GM18505 (cell line): Measurements from ENCODE around the gene ITPA.

Source experiments
- ATAC-seq: cut with Tn5 transposase; IDR thresholded peaks from one replicate; pipeline ENCODE4 v1.9.1; 2021; ENCODE audit not compliant: unreplicated experiment
- POLR2A ChIP-seq: IDR thresholded peaks from 4 replicates; pipeline ENCODE4 v1.6.1; 2011; ENCODE audit warnings: borderline replicate concordance; ENCODE audit not compliant: insufficient read depth, insufficient read length; ENCODE audit errors: extremely low read depth

ITPA gene

GRCh38 chr20:3168079-3168828 lies 41.0 kb upstream of the ITPA start:
- ATAC-seq: no peak
- no peak for TF ChIP-seq POLR2A

- TF ChIP-seq POLR2A: no peak
- ATAC-seq: no peak
These were observed 40.3 kb upstream of the ITPA start for GRCh38 chr20:3168829-3169590.

GRCh38 chr20:3171391-3172125 lies 37.7 kb upstream of the ITPA start:
- ATAC-seq: no peak
- no peak for TF ChIP-seq POLR2A

- ATAC-seq: no peak
- no peak for TF ChIP-seq POLR2A
These were observed 37.0 kb upstream of the ITPA start for GRCh38 chr20:3172126-3172932.

DNA sequence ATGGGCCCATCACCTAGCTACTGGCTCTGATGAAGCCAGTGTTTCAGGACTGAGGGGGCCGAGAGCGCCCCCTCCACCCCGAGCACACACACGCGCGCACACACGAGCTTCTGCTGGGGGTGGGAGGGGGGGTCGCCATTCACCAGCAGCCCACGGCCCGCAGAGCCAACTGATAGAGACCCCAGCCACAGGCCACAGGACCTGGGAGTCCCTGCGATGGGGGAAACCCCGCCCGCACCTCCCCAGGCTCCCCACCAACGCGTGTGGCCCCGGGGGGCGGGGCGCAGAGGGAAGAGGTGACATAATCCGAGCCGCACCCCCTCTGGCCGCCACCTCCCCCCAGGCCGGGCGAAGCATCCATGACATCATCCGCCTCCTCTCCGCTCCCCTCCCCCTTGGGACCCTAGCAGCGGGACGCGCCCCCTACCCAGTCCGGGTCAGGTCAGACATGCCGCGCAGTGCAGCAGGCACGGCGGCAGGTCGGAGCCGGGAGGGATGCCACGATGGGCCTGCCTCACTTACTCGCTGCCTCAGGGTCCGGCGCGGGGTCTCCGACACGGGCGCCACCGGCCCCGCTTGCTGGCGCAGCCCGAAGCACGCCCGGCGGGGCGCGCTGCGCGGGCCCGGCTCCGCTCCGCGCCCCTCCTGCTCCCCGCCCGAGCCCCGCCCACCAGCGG lies 36.2 kb upstream of the ITPA start, which contains the start of gene LZTS3:
TSS of gene LZTS3 (minus strand) at position 617 of the 677 bp plus-strand sequence. CDS start 6,386 bp downstream, outside the sequence.
- no peak for TF ChIP-seq POLR2A
- peak; percentile 56 for ATAC-seq

- peak; percentile 85 for ATAC-seq
- no peak for TF ChIP-seq POLR2A
These were observed 35.5 kb upstream of the ITPA start for GRCh38 chr20:3173610-3174441.

DNA sequence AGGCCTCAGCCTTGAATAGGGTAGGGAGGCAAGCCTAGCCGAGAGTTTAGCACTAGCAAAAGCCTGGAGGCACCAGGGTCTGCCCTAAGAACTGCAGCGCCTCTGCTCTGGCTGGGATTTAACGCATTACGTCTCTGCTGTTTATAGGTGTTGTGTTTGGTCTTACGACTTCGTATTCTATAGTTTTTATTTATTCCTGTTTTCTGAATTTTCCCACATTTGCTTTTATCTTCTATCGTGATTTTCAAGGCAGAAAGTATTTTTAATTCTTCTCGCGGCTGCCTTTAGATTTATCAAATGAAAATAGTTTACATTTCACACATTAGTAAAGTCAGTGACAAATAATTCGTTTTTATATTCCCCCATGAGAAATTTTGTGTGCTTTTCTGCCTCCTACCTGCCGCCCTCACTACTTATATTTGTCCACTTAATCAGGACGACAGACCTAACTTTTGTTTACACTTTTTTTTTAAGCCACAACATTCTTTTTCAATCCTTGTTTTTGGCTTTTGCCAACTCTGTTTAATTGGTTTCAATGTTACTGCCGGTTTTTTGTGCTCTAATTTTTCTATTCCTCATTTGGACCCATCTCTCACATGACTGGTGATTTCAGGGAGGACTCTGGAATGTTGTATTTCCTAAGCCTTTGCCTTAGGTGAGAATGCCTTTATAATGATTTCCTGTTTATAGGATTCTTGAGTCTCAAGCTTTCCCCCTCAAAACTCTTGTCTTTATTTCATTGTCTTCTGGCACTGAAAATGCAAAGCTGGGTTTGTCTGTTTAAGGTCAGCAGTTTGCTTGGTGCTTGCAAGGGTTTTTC lies 34.6 kb upstream of the ITPA start:
- ATAC-seq: no peak
- no peak for TF ChIP-seq POLR2A

GRCh38 chr20:3175270-3175669 lies 34.0 kb upstream of the ITPA start:
- no peak for ATAC-seq
- no peak for TF ChIP-seq POLR2A

DNA sequence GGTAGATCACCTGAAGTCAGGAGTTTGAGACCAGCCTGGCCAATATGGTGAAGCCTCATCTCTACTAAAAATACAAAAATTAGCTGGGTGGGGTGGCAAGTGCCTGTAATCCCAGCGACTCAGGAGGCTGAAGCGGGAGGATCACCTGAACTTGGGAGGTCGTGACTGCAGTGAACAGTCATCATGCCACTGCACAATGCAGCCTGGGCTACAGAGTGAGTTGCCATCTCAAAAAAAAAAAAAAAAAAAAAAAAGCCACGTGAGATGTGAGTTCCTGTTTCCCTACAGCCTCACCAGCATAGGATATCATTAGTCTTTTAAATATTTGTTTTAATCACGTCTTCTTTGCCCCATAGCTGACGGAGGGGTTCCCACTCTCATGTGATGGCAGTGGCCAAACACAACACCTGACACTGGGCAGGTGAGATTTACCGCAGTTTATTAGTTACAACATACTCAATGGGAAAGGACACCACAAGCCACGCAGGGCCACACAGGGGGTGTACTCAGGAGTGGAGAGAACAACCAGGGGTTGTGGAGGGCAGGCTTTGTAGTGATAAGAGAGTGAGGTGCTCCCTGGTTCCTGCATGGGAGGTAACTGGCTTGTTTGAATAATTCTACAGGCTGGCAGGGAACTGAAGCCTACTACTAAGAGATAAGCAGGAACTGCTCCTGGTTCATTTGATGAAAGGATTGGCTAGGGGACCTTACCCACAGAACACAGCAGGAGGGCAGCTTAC lies 31.4 kb upstream of the ITPA start:
- no peak for TF ChIP-seq POLR2A
- ATAC-seq: no peak

DNA sequence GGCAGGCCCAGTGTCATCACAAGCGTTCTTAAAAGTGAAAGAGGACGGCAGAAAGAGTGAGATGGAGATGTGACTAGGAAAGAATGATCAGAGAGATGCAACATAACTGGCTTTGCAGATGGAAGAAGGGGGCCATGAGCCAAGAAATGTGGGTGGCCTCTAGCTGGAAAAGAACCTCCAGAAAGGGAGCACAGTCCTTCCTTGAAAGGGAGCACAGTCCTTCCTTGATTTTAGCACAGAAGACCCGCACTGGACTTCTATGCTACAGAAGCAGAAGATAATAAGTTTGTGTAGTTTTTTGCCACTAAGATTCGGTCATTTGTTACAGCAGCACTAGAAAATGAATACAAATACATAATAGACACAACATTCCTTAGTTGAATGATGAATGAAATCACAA lies 29.0 kb upstream of the ITPA start:
- no peak for ATAC-seq
- TF ChIP-seq POLR2A: no peak
